ENCODE data around the gene ERICH6B. TPM values are rescaled to one million over a fixed set of nuclear protein-coding genes. Genes with fewer than 3 reads are reported as not detected.
"Not testable (repeated sequence)": the region's sequence is repeated elsewhere in the genome, so short reads cannot be mapped to it uniquely, and the experiment has no call there.

ERICH6B gene
- polyA plus RNA-seq (2012; ENCODE audit: insufficient read depth, insufficient read length) = not detected

- H3K4me3 ChIP-seq (ENCODE audit: low read length) = no peak within 1 kb of the TSS
- no peak for DNase-seq (ENCODE audit: low read depth, low spot score)
These were observed at the start of gene ERICH6B for GRCh38 chr13:45615501-45616101. ERICH6B (minus strand) TSS chr13:45615739; CDS start chr13:45597005, 18,734 bp downstream.

- not testable (repeated sequence) for H3K4me3 ChIP-seq (ENCODE audit: low read length); DNase-seq (ENCODE audit: low read depth, low spot score)
These were observed 47.4 kb upstream of the ERICH6B start for GRCh38 chr13:45662903-45663302.

GRCh38 chr13:45662162-45662561 is 46.6 kb upstream of the ERICH6B start:
- no peak overlapping the region for H3K4me3 ChIP-seq (ENCODE audit: low read length)
- DNase-seq (ENCODE audit: low read depth, low spot score) = no peak

- not testable (repeated sequence) for H3K4me3 ChIP-seq (ENCODE audit: low read length)
These were observed 44.9 kb upstream of the ERICH6B start for GRCh38 chr13:45660458-45660857.

GRCh38 chr13:45659536-45659935 is 44.0 kb upstream of the ERICH6B start:
- DNase-seq (ENCODE audit: low read depth, low spot score) = no peak
- no peak overlapping the region for H3K4me3 ChIP-seq (ENCODE audit: low read length)

More at GRCh38 chr13:45660458-45660857, 44.9 kb upstream of the ERICH6B start:
- not testable (repeated sequence) for DNase-seq (ENCODE audit: low read depth, low spot score)

- H3K4me3 ChIP-seq (ENCODE audit: low read length) = no peak overlapping the region
- DNase-seq (ENCODE audit: low read depth, low spot score) = no peak
These were observed 43.2 kb upstream of the ERICH6B start for GRCh38 chr13:45658586-45659235.

GRCh38 chr13:45654633-45655349 is 39.3 kb upstream of the ERICH6B start:
- no peak for DNase-seq (ENCODE audit: low read depth, low spot score)
- H3K4me3 ChIP-seq (ENCODE audit: low read length) = no peak overlapping the region

- DNase-seq (ENCODE audit: low read depth, low spot score); H3K4me3 ChIP-seq (ENCODE audit: low read length): not testable (repeated sequence)
These were observed 29.7 kb upstream of the ERICH6B start for GRCh38 chr13:45645263-45645662.

GRCh38 chr13:45642159-45642558 is 26.6 kb upstream of the ERICH6B start:
- H3K4me3 ChIP-seq (ENCODE audit: low read length); DNase-seq (ENCODE audit: low read depth, low spot score): not testable (repeated sequence)

GRCh38 chr13:45635291-45635690 is 19.8 kb upstream of the ERICH6B start:
- DNase-seq (ENCODE audit: low read depth, low spot score); H3K4me3 ChIP-seq (ENCODE audit: low read length): not testable (repeated sequence)

GRCh38 chr13:45630791-45631190 is 15.3 kb upstream of the ERICH6B start:
- DNase-seq (ENCODE audit: low read depth, low spot score) = no peak
- no peak overlapping the region for H3K4me3 ChIP-seq (ENCODE audit: low read length)

- no peak for DNase-seq (ENCODE audit: low read depth, low spot score)
- H3K4me3 ChIP-seq (ENCODE audit: low read length) = no peak overlapping the region
These were observed 14.4 kb upstream of the ERICH6B start for GRCh38 chr13:45629940-45630339.

- no peak for DNase-seq (ENCODE audit: low read depth, low spot score)
- no peak overlapping the region for H3K4me3 ChIP-seq (ENCODE audit: low read length)
These were observed 12.6 kb upstream of the ERICH6B start for GRCh38 chr13:45628094-45628493.

- no peak for DNase-seq (ENCODE audit: low read depth, low spot score)
- no peak overlapping the region for H3K4me3 ChIP-seq (ENCODE audit: low read length)
These were observed 12.1 kb upstream of the ERICH6B start for GRCh38 chr13:45627656-45628055.

GRCh38 chr13:45626731-45627374 is 11.3 kb upstream of the ERICH6B start:
- no peak overlapping the region for H3K4me3 ChIP-seq (ENCODE audit: low read length)
- DNase-seq (ENCODE audit: low read depth, low spot score) = no peak

- H3K4me3 ChIP-seq (ENCODE audit: low read length) = no peak overlapping the region
- peak; percentile 5 for DNase-seq (ENCODE audit: low read depth, low spot score)
These were observed 8.1 kb upstream of the ERICH6B start for GRCh38 chr13:45623516-45624090.

- DNase-seq (ENCODE audit: low read depth, low spot score) = peak; percentile 50
- H3K4me3 ChIP-seq (ENCODE audit: low read length) = no peak overlapping the region
These were observed 6.4 kb upstream of the ERICH6B start for GRCh38 chr13:45621950-45622349.

- no peak for DNase-seq (ENCODE audit: low read depth, low spot score)
These were observed 7.6 kb downstream of the ERICH6B start for GRCh38 chr13:45607931-45608330.

GRCh38 chr13:45604892-45605291 is 10.6 kb downstream of the ERICH6B start:
- no peak for DNase-seq (ENCODE audit: low read depth, low spot score)
- no peak overlapping the region for H3K4me3 ChIP-seq (ENCODE audit: low read length)

More at GRCh38 chr13:45607931-45608330, 7.6 kb downstream of the ERICH6B start:
- no peak overlapping the region for H3K4me3 ChIP-seq (ENCODE audit: low read length)
